ENCODE results near the gene COIL.

Gene COIL

DNA sequence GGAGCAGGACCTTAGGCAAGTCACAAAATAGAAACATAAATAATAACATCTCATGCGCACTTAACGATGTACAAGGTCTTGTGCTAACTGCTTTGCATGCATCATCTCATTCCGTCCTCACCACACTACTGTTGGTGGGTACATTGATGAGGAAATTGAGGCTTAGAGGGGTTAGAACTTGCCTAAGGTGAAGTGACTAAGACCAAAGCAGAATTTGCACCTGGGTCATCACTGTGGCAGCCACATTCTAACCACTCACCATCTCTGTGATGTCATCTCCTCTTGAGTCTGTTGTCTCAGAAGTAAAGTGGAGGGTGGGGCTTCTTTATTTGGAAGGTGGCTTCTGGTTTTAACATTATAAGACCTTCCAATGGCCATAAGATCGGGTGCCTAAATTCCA lies 26.6 kb downstream of the COIL start:
- no peak for DNase-seq

DNA sequence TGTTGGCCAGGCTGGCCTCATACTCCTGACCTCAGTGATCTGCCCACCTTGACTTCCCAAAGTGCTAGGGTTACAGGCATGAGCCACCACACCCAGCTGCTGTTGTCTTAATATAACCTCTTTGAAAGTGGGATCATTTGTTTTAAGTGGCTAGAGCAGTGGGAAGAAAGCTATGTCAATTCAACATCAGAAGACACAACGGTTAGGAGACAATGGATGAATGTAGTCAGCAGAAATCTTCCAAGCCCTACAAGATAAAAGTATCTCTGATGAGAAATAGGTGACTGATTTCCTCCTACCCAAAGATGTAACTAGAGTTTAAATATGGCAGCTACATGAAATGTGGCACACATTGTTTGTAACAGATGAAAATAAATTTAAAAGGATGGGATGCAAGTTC lies 27.0 kb downstream of the COIL start:
- no peak for DNase-seq

DNA sequence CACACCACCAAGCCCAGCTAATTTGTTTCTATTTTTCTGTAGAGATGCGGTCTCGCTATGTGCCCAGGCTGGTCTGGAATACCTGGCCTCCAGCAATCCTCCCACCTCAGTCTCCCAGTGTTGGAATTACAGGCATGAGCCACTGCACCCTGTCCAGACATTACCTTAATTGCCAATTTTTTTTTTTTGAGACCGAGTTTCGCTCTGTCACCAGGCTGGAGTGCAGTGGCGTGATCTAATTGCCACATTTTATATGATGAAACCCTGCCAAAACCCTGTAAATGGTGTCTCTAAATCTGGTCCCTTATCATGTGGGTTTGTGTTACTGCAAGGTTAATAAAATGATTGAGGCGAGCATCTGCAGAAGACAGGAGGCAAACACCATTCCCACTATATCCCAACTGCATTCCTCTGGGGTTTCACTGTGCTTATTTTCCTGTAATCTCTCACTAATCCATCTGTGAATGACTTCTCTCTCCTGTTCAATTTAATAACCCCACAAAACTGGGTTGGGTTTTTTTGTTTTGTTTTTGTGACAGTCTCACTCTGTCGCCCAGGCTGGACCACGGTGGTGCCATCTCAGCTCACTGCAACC lies 27.6 kb downstream of the COIL start:
- DNase-seq, result no peak

DNA sequence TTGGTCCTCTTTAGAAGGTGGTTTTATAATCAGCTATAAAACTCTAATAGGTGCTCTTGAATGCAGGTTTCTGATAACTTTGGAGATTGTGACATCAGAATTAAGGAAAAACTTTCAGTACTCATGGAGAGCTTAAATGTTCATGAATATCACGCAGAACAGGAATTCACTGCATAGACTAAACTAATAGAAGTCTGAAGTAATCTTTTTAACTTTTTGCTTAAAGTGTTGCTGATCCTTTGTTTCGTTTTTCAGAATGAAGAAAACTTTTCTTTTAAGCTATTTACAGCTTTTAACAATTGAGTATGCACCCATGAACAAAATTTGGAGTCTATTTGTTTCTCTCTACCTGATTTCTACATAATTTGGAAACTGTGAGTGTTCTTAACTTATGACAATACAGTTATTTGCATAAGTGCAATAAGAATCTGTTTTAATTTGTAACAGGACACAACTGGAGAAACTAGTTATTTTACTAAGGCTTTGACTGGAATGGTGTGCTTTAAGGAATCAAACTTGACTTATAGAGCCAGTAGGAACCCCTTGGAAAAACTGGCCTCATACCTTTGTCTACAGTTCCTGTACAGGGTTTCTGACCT lies 30.0 kb downstream of the COIL start:
- no peak for DNase-seq

DNA sequence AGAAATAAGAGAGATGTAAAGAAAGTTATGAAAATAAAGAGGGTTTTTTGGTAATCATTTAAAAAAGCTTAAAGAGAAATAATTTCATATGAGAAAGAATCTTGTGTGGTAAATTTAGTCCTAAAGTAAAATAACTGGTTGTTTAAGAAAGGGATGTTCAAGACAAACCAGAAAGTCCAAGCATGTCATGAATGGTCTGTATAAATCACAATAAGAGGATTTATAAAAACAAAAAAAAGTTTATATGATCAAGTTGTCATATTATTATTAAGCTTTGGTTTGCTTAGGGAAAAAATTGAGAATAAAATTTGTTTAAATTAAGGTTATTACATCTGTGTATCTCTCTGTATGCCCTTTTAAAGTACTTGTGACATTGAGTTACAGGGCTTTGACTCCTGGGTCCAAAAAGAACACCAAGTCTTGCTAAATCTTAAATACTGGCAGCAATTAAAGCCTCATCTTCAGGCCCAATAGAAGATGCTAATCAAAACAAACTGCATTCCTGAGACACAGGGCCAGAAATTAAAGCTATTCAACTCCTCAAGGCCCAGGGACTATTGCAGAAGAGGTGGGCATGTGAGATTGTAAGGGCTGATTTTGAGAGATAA lies 31.4 kb downstream of the COIL start:
- DNase-seq, result no peak

DNA sequence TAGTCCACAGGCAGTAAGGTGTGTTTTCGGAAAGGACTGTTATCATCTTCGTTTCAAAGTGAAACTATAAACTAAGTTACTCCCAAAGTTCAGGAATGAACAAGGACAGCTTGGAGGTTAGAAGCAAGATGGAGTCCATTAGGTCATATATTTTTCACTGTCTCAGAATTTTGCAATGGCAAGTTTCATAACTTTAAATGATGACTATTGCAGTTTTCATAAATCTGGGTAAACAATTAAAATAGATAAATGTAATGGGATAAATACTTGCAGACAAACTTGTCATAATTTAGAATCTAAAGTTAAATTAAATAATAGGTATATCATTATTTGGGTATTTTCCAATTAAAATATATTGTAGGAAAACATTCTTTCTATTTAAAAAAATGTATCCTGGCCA lies 32.3 kb downstream of the COIL start:
- no peak for DNase-seq

DNA sequence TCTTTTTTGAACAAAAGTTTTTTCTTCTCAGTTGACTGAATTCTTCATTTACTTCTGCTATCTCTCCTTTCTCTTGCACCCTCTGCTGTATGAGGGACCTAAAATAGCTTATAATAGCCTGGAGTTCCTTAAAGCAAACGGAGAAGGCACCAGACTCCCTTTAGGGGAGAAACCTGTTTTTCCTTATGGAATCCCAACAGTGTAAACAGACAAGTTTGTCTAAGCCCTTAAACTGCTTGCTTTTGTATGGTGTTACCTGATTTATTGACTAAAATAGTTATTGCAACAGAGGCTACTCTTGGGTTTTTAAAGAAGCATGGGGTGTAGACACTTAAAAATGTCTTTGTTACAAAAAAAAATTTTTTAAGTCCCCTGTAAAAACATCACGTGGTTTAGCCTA lies 34.1 kb downstream of the COIL start:
- DNase-seq, result no peak

DNA sequence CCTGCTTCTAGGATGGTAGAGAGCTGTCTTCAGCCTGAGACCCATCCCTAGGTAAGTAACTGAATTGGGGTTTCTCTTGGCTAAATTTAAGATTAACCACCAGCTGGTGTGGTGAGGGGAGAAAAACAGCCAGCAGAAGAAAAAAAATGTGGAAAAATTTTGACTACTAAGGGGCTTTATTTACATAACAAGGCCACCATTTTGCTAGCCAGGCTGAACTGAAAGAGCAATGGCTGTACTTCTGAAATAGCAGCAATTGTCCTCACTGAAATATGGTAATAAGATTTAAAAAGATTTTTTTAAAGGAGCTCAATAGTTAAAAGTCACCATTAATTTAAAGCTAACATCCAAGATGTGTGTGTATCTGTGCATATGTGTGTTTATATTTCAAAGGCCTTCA lies 34.6 kb downstream of the COIL start:
- no peak for DNase-seq

DNA sequence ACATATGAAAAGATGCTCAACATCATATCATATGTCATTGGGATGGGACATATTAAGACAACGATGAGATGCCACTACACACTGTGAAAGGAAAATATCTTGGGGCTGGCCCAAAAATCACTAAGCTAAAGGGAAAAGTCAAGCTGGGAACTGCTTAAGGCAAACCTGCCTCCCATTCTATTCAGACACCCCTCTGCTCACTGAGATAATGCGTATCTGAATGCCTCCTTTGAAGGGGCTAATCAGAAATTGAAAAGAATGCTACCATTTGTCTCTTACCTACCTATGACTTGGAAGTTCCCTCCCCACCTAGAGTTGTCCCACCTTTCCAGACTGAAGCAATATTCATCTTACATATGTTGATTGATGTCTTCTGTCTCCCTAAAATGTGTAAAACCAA lies 35.8 kb downstream of the COIL start:
- no peak for DNase-seq

DNA sequence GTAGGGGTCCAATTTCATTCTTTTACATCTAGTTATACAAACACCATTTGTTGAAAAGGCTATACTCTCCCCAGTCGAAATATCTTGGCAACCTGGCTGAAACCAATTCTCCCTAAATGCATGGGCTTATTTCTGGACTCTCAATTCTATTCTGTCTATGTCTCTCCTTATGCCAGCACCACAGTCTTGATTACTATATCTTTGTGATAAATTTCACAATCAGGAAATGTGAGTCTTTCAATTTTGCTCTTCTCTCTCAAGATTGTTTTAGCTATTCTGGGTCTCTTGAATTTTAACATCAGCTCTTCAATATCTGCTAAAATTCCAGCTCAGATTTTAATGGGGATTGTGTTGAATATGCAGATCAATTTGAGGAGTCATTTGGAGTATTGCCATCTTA lies 41.1 kb downstream of the COIL start:
- DNase-seq, result no peak

DNA sequence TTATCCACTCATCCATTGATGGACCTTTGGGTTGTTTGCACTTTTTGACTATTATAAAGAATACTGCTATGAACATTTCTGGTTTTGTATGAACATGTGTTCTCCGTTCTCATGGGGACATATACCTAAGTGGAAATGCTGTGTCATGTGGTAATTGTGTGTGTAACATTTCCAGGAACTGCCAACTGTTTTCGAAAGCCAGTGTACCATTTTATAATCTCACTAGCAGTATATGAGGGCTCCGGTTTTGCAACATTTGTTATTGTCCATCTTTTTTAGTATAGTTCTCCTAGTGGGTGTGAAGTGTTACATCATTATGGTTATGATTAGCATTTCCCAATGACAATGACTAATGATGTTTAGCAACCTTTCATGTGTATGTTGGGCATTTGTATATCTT lies 41.9 kb downstream of the COIL start:
- DNase-seq, result no peak

DNA sequence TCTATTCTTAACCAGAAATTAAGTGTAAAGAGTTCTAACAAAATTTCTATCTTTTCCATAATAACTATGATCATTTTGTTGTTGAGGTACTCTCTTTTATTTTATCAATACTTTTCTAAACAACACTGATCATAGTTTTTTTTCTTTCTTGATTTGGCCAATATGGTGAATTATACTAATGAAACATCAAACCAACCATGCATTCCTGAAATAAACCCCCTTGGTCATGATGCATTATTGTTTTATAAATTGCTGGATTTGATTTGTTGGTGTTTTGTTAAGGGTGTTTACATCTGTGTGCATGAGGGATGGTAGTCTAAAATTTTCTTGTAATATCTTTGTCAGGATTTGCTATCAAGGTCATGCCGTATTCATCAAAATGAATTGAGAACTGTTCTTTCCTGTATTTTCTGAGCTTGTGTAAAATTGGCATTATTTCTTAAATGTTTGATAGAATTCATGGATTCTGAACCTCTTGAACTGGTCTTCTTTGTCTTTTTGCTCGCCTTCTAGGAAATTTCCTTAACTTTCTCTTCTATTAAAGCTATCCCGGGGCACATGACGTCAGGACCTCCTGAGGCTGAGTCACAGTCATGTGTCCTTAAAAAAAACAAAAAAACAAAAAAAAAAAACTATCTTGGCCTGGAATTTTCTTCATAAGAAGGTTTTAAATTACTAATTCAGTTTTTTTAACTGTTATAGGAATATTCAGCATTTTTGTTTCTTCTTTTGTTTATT lies 43.1 kb downstream of the COIL start:
- no peak for DNase-seq

DNA sequence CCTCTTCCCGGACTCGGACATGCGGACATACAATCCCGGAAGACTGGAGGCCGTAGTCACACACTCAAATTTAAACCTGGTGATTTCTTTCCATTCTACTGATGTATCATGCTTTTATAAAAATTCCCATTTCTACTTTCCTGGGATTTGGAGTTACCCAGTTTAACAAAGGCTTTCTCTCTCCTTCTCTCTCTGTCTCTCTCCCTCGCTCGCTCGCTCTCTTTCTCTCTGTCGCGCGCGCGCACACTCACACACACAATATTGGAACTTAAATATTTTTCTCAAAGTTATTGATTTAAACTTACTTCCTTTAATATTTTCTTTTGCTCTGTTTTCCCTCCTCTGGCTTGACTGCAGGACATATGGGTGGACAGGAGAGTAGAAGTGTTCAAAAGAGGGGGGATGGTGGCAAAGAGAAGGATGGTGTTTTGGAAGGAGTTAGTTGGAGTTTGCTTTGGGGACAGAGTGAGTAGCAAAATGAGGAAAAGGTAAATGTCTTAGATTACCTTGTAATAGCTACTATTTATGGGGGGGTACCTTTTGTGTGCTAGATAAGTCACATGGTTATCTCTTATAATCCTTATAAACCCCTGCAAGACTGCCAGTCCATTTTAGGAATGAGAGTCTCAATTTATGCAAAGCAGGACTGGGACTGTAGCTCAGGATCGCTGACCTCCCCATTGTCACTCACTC lies 46.1 kb downstream of the COIL start:
- no peak for DNase-seq

DNA sequence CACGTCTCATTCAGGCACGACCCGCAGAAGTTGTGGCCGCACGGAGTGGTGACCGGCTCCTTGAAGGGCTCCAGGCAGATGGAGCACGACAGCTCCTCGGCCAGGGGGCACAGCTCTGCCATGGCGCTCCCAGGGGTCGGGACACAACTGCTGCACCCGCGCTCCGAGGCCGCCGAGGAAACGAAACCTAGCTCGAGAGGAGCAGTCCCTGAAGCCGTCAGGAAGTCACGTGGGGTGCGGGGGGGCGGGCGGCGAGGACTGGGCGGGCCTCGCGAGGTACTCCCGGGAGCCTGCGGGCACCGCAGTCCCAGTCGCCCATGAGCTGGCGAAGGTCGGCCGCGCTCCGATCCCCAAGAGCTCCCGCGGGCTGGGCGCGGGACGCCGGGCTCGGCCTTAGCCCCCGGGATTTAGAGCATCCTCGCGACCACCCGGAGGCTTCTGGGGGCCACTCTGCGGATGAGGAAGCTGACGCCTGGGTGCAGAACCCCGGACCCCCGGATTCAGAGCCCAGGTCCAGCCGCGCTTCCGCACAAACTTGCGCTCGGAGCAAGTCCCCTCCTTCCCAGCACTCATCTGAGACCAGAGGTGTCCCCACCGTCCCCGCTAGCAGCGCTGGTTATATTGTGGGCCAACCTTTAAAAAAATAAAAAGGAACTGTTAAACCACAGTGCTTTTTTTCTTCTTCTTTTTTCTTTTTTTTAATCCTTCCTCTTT lies 46.8 kb downstream of the COIL start, which contains the start of gene TRIM25:
Gene TRIM25 (minus strand): TSS at position 183 of the 714 bp plus-strand sequence. CDS start 61 bp downstream, at position 122.
- DNase-seq, result peak; percentile 88

DNA sequence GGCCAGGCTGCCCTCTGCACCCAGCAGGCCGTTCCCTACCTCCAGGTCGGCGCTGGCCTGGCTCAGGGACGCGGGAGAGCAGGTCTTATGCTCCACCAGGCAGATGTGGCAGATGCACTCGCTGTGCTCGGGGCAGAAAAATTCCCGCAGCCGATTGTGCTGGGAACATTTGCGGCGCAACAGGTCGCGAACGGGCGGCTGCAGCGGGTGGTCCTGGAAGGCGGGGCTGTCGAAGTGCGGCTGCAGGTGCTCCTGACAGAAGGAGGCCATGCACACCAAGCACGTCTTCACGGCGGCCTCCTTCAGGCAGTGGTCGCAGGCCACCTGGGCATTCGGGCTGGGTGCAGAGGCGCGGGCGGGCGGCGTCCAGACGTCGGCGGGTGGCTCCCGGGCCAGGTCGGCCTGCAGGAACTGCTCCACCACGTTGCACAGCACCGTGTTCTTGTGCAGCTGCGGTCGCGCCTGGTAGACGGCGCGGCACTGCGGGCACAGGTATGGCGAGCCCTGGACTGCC lies 47.4 kb downstream of the COIL start:
- peak; percentile 22 for DNase-seq

DNA sequence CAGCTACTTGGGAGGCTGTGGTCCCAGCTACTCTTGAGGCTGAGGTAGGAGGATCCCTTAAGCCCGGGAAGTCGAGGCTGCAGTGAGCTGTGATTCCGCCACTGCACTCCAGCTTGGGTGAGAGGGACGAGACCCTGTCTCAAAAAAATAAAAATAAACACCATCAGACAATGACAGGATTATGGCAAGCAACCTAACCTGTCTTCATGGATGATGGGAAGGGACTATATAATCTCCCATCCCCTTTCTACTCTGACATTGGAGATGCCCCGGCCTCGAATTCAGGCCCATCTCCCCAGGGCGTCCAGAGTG lies 47.9 kb downstream of the COIL start:
- no peak for DNase-seq

DNA sequence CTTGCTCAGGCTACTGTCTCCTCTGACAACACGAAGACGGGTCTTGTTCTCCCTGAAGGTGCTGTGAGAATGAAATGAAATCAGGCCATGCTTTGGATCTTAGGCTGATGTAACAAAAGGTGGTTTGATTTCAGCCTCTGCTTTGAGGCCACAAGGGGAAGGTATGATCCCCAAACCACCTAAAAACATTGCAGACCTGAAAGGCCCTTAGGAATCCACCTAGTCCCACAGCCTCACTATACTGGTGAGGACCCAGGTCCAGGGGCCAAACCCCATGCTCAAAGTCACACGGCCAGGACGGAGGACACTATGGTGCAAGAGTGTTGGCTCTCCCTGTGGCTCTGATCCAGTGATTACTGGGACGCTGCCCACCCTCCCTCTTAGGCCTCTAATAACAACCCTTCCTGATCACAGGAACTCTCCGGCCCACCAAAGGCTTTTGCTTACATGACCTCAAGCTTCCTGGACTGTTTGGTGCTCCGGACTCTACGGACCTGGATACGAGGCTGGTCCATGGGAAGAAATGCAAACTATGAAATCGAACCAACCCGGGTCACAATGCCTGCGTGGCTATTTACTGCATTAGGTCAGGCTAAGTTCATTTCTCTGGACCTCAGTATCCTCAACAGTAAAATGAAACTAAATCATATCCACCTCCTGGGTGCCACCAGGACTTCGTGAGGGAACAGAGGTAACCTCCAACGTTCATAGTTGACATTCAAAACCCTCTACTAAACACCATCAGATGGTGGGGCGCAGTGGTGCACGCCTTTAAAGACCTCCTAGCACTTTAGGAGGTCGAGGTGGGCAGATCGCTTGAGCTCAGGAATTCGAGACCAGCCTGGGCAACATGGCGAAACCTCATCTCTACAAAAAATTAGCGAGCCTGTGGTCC lies 48.5 kb downstream of the COIL start:
- no peak for DNase-seq

DNA sequence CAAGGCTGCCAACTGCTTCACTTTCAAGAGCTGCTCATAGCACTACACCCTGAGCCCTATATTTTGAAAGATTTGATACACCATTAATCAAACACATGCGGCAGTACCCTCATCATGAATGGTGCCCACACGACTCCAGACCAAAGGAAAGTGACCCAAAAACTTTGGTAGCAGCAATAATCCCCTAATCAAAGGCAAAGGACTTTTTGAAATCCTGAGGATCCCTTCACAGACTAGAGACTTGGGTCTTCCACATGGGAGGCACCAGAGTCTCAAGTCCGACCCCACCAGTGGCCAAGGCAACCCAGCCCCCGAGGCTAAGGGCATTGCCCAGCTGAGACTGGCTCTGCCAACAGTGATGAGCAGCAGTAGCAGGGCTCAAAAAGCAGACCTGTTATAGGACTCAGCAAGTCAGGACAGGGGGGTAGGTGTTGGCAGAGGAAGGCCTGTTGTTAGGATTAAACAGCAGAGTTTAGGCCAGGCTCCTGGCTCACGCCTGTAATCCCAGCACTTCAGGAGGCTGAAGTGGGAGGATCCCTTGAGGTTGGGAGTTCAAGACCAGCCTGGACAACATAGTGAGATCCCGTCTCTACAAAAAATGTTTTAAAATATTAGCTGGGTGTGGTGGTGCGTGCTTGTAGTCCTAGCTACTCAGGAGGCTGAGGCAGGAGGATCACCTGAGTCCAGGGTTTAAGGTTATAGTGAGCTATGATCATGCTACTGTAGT lies 50.2 kb downstream of the COIL start:
- no peak for DNase-seq

DNA sequence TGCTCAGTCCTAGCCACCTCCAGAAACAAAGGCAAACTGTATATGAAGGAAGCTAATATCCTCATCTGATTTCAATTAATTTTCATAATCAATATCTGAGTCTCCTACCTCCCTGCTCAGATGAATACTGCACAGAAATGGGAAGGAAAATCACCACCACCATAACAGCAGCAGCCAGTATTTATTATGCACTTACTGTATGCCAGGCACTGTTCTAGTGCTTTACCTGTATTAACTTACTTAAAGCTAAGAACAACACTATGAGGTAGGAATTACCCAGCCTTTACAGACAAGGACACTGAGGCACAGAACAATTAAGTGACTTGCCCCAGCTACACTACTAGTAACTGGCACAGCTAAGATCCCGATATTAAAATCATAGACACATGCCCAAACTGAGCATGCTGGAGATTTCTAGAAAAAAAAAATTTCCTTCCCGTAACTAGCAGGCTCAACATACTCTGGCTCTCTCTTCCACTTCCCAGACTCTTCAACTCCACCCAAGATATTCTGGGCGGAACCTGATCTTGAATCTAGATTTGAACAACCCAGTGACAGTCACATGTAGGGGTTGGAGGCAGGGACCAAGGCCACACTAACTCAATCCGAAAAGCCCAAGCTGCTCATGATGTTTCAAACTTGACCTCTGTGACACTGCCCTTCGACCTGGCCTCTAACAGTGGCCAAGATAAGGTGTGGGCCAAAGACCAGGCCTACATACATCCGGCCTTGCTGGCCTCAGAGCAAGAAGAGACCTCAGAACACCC lies 50.9 kb downstream of the COIL start:
- DNase-seq, result no peak

DNA sequence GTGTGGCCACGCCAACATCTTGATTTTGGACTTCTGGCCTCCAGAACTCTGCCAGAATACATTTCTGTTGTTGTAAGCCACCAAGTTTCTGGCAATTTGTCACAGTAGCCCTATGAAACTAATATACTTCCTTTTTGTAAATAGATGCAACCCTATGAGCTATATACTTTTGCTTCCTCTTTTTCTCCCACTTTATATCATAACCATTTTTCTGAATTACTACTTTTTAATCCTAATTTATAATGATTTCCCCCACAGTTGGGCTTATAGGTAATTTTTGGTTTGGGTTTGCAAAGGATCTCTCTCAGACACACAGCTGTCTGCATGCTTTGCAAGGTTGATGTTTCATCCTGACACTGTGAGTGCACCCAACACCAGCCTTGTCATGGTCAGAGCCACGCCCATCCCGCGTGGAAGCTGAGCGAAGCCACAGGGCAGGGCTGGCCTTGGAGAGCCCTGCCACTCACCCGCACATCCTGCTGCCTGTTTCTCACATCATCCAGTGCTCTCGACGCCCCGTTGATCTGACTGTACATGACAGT lies 52.8 kb downstream of the COIL start:
- DNase-seq, result peak; percentile 29

All from stimulated activated CD4-positive, alpha-beta T cell treated with anti-CD3 and anti-CD28 coated beads, Interleukin-4, amount 100 ng/mL, for 24 hours (primary cell).